Muscle layer of colon (tissue), 2 donors: ENCODE data around the gene TGIF2.

ENCODE experiments used
- H3K27ac ChIP-seq: one replicate; pipeline ENCODE4 v1.7.0; 2013; ENCODE audit warnings: low read depth, mild to moderate bottlenecking, low read length, moderate library complexity
- H3K27me3 ChIP-seq, 2 donors: one replicate each; pipeline ENCODE4 v1.7.0; 2013; ENCODE audit warnings: low read length in 2 of 2, mild to moderate bottlenecking in 2 of 2; ENCODE audit not compliant: insufficient read depth in 2 of 2, control insufficient read depth in 1 of 2
- H3K36me3 ChIP-seq: one replicate; pipeline ENCODE4 v1.7.0; 2013; ENCODE audit warnings: mild to moderate bottlenecking, low read length; ENCODE audit not compliant: insufficient read depth
- H3K4me1 ChIP-seq: one replicate; pipeline ENCODE4 v1.7.0; 2013; ENCODE audit warnings: mild to moderate bottlenecking, low read length; ENCODE audit not compliant: insufficient read depth
- H3K4me3 ChIP-seq, 2 donors: one replicate each; pipeline ENCODE4 v1.7.0; 2013; ENCODE audit warnings: low read length in 2 of 2, low read depth in 1 of 2, mild to moderate bottlenecking in 1 of 2, moderate library complexity in 1 of 2
- H3K9ac ChIP-seq: one replicate; pipeline ENCODE4 v1.7.0; 2013; ENCODE audit warnings: low read length
- H3K9me3 ChIP-seq: one replicate; pipeline ENCODE4 v1.7.0; 2013; ENCODE audit warnings: mild to moderate bottlenecking, low read length
- donor health status: abdominal sarcoma.
- donor health status: Adenocarcinoma of cecum.

Gene TGIF2

DNA sequence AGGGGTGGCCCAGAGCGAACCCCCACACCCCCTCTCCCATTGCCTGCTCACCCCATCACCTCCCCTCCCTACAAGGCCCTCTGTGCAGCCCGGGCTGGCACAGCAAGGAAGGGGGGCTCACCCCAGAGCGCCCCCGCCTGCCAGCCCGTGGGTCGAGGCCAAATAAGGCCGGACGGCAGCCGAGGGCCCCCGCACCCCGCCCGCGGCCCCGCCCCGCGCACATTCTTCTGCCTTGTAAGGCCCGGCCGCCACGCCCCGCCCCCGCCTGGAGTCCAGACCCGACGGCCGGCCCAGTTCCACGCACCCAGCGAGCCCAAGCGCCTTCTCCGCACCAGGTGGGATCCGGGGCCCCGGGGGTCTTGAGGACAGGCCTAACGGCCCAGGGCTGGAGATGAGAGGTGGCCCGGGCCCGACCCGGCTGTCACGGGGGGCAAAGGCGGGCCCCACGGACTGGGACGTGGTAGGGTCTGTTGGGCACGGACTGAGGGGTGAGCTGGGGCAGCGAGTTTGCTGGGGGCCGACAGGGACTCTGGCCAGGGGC, 32.1 kb upstream of the TGIF2 start, which contains the start of gene MYL9:
MYL9 (plus strand) TSS at position 293 of the 541 bp plus-strand sequence. CDS start 3,366 bp downstream, outside the sequence.
- no peaks in the 10 kb centered on the region for H3K9me3 ChIP-seq
- peaks cover 32% of the 10 kb centered on the region for H3K4me1 ChIP-seq
- peak within 1 kb of the TSS; percentile 80 to 96 for H3K4me3 ChIP-seq
- peak within 1 kb of the TSS; percentile 96 for H3K27ac ChIP-seq
- H3K9ac ChIP-seq: peak within 1 kb of the TSS; percentile 94
- H3K27me3 ChIP-seq: no peaks in the 10 kb centered on the region
- peaks cover 32% of the 10 kb centered on the region for H3K36me3 ChIP-seq

DNA sequence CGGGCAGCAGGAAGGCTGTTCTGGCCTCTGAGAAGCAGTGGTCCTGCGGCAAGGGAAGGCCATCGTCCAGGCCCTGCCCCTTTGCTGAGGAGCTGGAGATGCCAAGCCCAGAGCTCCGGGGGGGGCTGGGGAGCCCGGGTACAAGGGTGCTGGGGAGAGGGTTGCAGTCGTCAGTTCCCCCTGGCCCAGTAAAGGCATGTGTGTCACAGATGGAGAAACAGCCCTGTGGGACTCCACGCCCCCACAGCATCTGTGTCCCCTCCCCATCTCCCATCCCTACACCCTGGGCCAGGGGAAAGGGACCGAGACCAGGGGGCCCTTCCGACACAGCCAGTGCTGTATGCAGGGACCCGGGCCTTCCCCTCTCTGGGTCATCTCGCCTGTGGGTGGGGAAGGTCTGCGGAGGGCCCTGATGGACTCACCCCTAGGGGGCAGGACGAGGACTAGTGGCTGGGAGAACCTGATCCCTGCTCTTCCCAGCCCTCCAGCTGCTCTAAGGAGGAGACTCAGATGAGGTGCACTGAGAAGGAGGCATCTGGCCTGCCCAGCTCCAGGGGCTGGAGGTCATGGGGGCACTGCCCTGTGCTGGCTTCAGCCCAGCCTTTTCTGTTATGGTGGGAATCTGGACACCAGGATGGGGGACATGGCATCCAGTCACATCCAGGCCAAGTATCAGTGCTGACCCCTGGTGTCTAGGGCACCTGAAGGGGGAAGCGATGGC, 31.5 kb upstream of the TGIF2 start:
- Histone ChIP-seq H3K4me1 (peaks cover 33% of the 10 kb centered on the region), H3K9ac (peak overlapping the region; percentile 94), H3K27ac (peak overlapping the region; percentile 96), H3K27me3 (no peaks in the 10 kb centered on the region), H3K4me3 (peak overlapping the region; percentile 80 to 96), H3K36me3 (peaks cover 39% of the 10 kb centered on the region), H3K9me3 (no peaks in the 10 kb centered on the region)

DNA sequence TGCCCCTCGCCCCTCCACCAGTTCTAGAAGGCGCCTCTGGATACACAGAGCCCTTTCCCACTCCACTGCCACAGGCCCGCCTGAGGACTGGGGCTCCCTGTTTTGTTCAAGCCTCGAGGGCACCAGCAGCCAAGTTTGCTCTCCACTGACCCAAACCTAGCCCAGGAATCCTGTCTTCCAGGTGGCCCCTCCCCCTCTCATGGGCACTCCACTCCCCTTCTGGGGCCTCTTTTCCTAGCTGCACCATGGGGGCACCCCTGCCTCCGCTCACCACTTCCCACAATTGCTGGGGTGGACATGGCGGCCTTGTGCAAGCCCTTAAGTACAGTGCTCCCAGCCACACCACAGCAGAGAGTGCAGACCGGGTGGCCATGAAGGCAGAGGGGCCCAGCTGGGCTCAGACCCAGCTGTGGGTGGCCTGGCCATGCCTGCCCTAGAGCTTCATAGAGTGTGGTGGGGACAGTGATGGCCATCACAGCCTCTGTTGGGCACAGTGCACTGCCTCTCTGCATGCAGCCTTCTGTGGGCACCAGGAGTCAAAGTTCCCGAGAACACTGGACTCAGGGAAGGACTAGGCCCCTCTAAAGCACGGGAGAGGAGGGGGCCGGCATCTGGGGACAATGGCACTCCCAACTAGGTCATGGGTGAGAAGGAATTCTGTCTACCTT, 30.7 kb upstream of the TGIF2 start:
- peaks cover 46% of the 10 kb centered on the region for H3K36me3 ChIP-seq
- H3K27me3 ChIP-seq: no peaks in the 10 kb centered on the region
- peak overlapping the region; percentile 80 to 96 for H3K4me3 ChIP-seq
- H3K9ac ChIP-seq: peak overlapping the region; percentile 94
- peak overlapping the region; percentile 96 for H3K27ac ChIP-seq
- H3K9me3 ChIP-seq: no peaks in the 10 kb centered on the region
- H3K4me1 ChIP-seq: peaks cover 39% of the 10 kb centered on the region

DNA sequence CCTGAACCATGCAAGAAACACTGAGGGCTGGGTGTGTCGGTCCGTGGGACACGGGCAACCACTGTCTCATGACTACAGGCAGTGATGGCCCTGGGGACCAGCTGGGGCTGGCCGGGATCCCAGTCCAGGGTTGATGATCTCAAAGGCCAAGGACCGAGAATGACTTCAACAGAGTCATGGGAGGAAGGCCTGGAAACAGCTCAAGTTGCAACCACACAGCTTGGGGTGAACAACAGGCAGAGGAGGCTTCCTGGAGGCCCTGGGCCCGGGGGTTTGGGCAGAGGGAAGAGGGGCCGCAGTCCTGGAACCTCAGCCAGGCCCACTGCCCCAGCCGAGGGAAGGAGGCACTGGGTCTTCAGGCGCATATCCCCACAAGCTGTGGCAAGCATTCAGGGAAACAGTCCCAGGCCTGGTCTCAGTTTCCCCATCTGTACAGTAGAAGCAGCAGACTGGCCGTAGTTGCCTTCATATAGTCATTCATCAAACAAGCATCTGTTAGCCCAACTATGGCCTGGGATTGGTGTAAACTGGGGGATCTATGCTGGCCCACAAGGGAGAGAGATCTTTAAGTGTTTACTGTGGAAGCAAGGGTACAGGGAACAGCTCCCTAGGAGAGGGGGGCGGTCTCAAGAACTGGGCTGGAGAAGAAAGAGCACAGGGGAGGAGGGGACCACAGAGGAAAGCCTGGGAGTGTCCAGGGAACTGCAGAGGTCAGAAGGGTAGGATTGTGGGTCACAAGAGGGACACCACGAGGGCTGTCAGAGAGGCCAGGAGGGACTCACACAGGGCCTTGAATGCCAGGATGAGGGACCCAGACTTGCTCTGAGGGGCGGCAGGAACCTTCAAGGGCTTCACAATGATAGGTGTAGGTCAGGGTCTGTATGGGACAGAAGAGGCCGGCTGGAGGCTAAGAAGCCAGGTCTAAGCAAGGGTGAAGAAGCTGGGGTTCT, 29.9 kb upstream of the TGIF2 start:
- peaks cover 34% of the 10 kb centered on the region for H3K4me1 ChIP-seq
- peak overlapping the region; percentile 94 for H3K9ac ChIP-seq

DNA sequence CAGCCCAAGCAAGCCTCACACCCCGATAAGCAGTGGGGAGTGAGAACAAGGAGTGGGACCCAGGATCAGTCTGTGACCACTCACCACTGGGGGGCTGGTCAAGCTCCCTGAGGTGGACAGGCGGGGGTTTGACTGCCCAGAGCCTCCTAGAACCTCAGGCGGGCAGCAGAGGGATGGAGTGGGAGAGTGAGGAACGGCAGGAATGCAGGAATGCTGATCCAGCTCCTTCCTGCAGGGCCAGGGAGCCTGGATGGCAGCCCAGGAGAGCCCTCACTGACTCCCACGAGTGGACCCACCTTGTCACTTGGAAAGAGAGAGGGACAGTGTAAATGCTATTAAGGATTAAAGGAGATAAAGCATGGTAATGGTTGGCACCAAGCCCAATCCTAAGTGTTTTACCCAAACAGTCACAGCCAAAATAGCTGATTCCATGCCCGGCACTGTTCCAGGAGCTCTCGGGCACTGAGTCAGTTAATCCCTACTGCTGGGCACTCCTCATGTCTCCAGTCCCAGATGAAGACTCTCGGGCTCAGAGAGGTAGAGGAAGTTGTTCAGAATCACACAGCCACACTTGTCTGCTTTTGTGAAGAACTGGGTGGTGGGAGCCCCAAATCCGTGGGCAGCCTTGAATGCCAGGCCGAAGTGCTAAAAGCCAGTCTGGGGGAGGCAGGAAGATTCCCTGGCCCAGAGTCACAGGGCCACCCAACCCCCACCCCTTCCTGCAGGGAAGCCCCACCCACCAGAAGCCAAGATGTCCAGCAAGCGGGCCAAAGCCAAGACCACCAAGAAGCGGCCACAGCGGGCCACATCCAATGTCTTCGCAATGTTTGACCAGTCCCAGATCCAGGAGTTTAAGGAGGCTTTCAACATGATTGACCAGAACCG, 29.0 kb upstream of the TGIF2 start:
- Histone ChIP-seq H3K27ac (peak overlapping the region; percentile 96), H3K4me1 (peaks cover 32% of the 10 kb centered on the region), H3K27me3 (no peaks in the 10 kb centered on the region), H3K36me3 (peaks cover 63% of the 10 kb centered on the region), H3K9ac (peak overlapping the region; percentile 94), H3K4me3 (peak overlapping the region; percentile 80 to 96), H3K9me3 (no peaks in the 10 kb centered on the region)

More for the DNA sequence above, 29.9 kb upstream of the TGIF2 start:
- H3K4me3 ChIP-seq: peak overlapping the region; percentile 80 to 96
- H3K27ac ChIP-seq: peak overlapping the region; percentile 96
- no peaks in the 10 kb centered on the region for H3K9me3 ChIP-seq
- H3K27me3 ChIP-seq: no peaks in the 10 kb centered on the region
- H3K36me3 ChIP-seq: peaks cover 54% of the 10 kb centered on the region

DNA sequence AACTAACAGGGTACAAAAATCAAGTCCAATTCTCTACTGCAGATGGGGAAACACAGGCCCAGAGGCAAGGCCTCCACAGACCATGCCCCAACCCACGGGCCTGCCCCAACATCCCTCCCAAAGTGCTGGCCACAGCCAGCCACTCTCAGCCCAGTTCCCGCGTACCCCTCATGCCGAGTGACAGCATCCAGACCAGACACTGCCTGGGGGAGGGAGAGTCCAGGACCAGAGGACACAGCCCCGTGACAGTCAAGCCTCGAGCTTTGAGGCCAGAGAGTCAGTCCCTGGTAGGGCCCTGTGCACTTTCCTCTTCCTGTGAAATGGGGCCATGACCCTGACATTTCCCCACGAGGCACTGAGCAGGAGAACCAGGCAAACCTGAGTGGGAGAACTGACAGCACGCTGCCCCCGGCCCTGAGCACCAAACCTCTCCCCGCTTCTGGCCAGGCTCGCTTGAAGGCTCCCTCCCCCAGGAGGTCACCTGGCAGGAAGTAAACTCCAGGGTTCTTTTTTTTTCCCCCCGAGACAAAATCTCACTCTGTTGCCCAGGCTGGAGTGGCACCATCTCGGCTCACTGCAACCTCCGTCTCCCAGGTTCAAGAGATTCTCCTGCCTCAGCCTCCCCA, 27.2 kb upstream of the TGIF2 start:
- H3K4me3 ChIP-seq: peak overlapping the region in 1 of 2 donors; percentile 22
- H3K36me3 ChIP-seq: peaks cover 64% of the 10 kb centered on the region
- H3K9ac ChIP-seq: peak overlapping the region; percentile 36
- no peaks in the 10 kb centered on the region for H3K9me3 ChIP-seq
- no peaks in the 10 kb centered on the region for H3K27me3 ChIP-seq
- H3K4me1 ChIP-seq: peaks cover 32% of the 10 kb centered on the region
- H3K27ac ChIP-seq: peak overlapping the region; percentile 31

DNA sequence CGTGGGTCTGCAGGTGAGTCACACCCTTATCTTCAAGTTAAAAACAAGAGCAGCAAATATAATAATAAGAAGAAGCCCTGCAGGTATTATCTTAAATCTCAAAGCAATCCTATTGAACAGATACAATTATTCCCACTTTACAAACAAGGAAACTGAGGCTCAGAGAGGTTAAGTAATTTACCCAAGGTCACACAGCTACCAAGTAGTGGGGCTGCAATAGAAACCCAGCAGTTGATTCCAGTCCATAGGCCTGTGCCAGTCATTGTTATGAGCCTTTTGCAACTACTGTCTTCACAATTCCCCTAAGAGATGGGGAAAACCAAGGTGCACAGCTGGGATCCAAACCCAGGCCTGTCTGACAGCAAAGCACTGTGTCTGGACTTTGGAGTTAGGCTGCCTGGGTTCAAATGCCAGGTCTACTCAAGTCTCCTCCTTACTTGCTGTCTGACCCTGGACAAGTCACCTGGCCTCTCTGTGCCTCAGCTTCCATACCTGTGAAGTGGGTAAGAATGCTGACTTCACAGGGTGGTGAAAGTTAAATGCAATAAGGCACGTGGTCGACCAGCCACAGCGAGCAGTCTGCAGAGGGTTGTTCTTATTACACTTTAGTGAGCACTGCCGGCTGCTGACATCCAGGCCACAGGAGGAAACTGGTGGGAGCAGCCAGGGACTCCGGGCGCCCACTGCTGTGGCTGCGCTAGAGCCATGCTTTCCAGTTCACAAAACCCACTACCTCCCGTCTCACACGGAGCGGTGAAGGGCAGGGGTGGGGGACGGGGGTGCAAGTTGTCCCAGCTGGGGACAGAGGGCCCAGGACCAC, 26.0 kb upstream of the TGIF2 start:
- Histone ChIP-seq H3K27me3 (no peaks in the 10 kb centered on the region), H3K36me3 (peaks cover 62% of the 10 kb centered on the region), H3K9me3 (no peaks in the 10 kb centered on the region), H3K9ac (no peak overlapping the region), H3K4me1 (peaks cover 32% of the 10 kb centered on the region), H3K27ac (peak overlapping the region; percentile 63), H3K4me3 (peak overlapping the region in 1 of 2 donors; percentile 6)

DNA sequence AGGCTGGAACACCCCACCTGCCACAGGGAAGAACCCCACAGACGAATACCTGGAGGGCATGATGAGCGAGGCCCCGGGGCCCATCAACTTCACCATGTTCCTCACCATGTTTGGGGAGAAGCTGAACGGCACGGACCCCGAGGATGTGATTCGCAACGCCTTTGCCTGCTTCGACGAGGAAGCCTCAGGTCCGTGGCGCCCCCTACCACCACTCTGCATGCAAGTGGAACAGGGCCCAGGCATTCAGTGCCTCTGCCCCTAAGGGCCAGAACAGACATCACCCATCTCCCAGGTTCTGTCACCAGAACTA, 25.4 kb upstream of the TGIF2 start:
- H3K4me1 ChIP-seq: peaks cover 32% of the 10 kb centered on the region
- H3K4me3 ChIP-seq: no peak overlapping the region
- no peaks in the 10 kb centered on the region for H3K9me3 ChIP-seq
- peaks cover 57% of the 10 kb centered on the region for H3K36me3 ChIP-seq
- no peak overlapping the region for H3K9ac ChIP-seq
- H3K27ac ChIP-seq: peak overlapping the region; percentile 63
- no peaks in the 10 kb centered on the region for H3K27me3 ChIP-seq

DNA sequence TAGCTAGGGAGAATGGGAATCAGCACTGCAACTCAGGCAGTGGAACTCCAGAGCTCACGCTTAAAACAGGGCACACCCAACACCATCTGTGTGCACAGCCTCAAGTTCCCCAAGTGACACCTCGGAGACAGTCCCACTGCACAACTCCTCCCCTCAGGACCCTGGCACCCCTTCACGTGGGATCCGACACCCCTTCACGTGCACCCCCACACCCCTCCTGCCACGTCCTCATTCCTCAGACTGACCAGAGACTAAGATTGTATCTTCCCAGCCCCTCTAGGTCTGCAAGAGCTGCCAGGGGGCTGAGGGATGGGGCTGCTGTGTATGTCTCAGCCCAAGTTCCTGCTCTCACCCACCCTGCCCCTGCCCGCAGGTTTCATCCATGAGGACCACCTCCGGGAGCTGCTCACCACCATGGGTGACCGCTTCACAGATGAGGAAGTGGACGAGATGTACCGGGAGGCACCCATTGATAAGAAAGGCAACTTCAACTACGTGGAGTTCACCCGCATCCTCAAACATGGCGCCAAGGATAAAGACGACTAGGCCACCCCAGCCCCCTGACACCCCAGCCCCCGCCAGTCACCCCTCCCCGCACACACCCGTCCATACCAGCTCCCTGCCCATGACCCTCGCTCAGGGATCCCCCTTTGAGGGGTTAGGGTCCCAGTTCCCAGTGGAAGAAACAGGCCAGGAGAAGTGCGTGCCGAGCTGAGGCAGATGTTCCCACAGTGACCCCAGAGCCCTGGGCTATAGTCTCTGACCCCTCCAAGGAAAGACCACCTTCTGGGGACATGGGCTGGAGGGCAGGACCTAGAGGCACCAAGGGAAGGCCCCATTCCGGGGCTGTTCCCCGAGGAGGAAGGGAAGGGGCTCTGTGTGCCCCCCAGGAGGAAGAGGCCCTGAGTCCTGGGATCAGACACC, 24.4 kb upstream of the TGIF2 start:
- no peak overlapping the region for H3K4me3 ChIP-seq
- H3K27me3 ChIP-seq: no peaks in the 10 kb centered on the region
- no peaks in the 10 kb centered on the region for H3K9me3 ChIP-seq
- peak overlapping the region; percentile 56 for H3K27ac ChIP-seq
- H3K9ac ChIP-seq: no peak overlapping the region
- peaks cover 48% of the 10 kb centered on the region for H3K36me3 ChIP-seq
- peaks cover 25% of the 10 kb centered on the region for H3K4me1 ChIP-seq
